SH-SY5Y (cell line): ENCODE measurements around the gene ITGA3.

Source experiments
- GATA2 ChIP-seq: IDR thresholded peaks from 2 replicates; pipeline ENCODE4 v1.6.1; 2011; ENCODE audit warnings: mild to moderate bottlenecking, low read depth, low read length
- GATA3 ChIP-seq: IDR thresholded peaks from 2 replicates; pipeline ENCODE4 v1.6.1; 2011; ENCODE audit warnings: low read depth, mild to moderate bottlenecking, low read length, moderate library complexity

DNA sequence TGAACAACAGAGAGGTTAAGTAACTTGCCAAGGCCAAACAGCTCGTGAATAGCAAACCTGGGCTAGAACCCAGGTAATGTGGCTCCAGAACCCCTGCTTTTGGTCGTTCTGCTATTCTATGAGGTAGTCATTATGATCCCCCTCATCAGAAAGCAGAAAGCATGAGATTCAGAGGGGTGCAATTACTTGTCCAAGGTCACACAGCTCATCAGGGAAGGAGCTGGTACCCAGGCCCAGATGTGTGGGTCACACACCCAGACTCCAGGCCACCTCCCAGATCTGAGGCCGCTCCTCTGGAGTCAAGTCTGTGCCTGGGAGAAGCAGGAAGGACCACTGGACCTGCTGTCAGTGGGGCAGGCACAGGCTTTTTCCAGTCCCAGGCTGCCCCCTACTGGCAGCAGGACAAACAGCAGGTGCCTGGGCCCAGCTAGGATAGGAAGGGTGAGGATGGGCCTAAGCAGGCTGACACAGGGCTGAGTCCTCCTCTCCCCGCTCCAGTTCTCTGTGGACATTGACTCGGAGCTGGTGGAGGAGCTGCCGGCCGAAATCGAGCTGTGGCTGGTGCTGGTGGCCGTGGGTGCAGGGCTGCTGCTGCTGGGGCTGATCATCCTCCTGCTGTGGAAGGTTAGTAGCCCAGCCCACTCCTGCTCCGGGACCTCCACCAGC, 31.5 kb downstream of the ITGA3 start:
- no peak for TF ChIP-seq GATA2
- no peak for TF ChIP-seq GATA3
